ENCODE results near the gene KLHL30.

GRCh38 chr2:238151205-238151604 is 12.7 kb downstream of the KLHL30 start:
- TF ChIP-seq CTCF (IDR thresholded peaks at IDR 0.05) (no peak), POLR2A (IDR thresholded peaks at IDR 0.05) (no peak)
